ENCODE measurements around the gene CA4. TPM values are rescaled to one million over a fixed set of nuclear protein-coding genes. Genes with fewer than 3 reads are reported as not detected.
"Not testable (repeated sequence)": the region's sequence is repeated elsewhere in the genome, so short reads cannot be mapped to it uniquely, and the experiment has no call there.

The CA4 gene
- total and polyA plus RNA-seq, 2 experiments from 2014 or later = 1.2 to 6.1 TPM

DNA sequence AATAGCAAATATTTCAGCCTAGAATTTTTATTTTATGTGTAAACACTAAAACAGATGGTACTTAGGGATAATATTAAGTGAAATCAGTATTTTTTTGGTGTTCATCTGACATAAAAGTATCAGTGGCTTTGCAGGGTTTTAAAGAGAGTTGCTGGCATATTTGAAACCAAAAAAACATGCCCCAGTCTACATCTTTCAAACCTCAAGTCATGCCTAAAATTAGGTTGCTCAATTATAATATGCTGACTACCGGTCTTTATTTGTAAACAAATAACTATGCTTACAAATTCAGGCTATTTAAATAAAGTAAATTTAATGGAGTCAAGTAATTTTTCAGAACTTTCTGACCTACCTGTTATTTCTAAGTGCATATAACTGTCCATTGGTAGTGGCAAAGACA is 58.5 kb downstream of the CA4 start:
- H3K36me3 ChIP-seq (replicated peaks; ENCODE audit: insufficient read depth, low read depth); H3K4me2 ChIP-seq; H3K4me3 ChIP-seq; H3K27me3 ChIP-seq; H3K79me2 ChIP-seq; DNase-seq (ENCODE audit: low spot score); H3K27ac ChIP-seq; H3K9me2 ChIP-seq (replicated peaks; ENCODE audit: insufficient read depth); H3K4me1 ChIP-seq (ENCODE audit: insufficient read depth); H3K9me3 ChIP-seq (ENCODE audit: low read depth); H2AFZ ChIP-seq; H4K20me1 ChIP-seq (ENCODE audit: insufficient read depth, poor library complexity, severe bottlenecking): not testable (repeated sequence)
- 94% methylated on average over 1 of the region's 1 CpG for WGBS (ENCODE audit: low lambda C conversion rate, missing lambda C conversion rate)

Other genes starting within 250 kb of the CA4 start
- gene RNFT1, start 185.2 kb upstream of the CA4 start, total RNA-seq = 33.9 and 43.5 TPM in 2 replicates
- gene RNFT1, start 185.2 kb upstream of the CA4 start, polyA plus RNA-seq = 31.1 and 35.2 TPM in 2 replicates
- gene HEATR6, start 71.1 kb upstream of the CA4 start, total RNA-seq = 18.4 and 18.5 TPM in 2 replicates
- 13.9 and 15.0 TPM in 2 replicates for gene HEATR6, start 71.1 kb upstream of the CA4 start, polyA plus RNA-seq
- gene USP32, start 242.2 kb downstream of the CA4 start, total RNA-seq = 37.0 and 46.9 TPM in 2 replicates
- gene USP32, start 242.2 kb downstream of the CA4 start, polyA plus RNA-seq = 15.3 and 29.6 TPM in 2 replicates

Measured in hepatocyte (in vitro differentiated cells).